Measurements from ENCODE around the gene ALG5.

DNA sequence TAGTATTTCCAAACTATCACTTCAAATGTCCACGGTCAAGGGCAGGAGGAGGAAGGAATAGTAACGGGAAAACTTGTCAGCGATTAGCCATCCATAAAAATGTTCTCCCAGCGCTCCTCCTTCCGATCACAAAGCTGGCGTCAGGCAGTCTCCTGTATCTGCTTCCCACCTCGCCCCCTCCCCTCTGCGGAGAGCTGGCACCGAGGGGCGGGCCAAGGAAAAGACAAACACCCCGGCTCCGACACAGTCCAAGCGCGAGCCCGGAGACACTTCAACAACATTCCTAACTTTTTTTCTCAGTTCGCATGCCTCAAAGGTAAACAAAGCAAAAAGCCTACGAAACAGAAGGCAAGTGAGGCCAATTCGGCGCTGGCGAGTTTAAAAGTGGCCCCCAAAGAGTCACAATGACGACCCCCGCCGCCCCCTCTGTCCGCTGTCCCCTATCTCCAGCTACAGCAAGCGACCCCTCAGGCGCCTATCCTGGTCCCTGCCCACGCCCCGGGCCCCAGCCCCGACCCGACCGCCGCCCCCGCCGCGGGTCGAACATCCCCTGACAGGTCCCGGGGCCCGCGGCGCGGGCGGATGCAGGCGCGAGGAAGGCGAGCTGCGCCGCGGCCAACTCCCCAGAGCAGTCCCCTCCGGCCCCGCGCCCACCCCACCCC lies 79.8 kb downstream of the ALG5 start:
- TF ChIP-seq, protein P1, sequence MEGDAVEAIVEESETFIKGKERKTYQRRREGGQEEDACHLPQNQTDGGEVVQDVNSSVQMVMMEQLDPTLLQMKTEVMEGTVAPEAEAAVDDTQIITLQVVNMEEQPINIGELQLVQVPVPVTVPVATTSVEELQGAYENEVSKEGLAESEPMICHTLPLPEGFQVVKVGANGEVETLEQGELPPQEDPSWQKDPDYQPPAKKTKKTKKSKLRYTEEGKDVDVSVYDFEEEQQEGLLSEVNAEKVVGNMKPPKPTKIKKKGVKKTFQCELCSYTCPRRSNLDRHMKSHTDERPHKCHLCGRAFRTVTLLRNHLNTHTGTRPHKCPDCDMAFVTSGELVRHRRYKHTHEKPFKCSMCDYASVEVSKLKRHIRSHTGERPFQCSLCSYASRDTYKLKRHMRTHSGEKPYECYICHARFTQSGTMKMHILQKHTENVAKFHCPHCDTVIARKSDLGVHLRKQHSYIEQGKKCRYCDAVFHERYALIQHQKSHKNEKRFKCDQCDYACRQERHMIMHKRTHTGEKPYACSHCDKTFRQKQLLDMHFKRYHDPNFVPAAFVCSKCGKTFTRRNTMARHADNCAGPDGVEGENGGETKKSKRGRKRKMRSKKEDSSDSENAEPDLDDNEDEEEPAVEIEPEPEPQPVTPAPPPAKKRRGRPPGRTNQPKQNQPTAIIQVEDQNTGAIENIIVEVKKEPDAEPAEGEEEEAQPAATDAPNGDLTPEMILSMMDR (IDR thresholded peaks at IDR 0.05): no peak
- no peak for TF ChIP-seq EP300 (IDR thresholded peaks at IDR 0.05)
